K562 (cell line): ENCODE data around the gene TXNDC9. TPM values are rescaled to one million over a fixed set of nuclear protein-coding genes. Genes with fewer than 3 reads are reported as not detected.

Experiments
- EZH2 ChIP-seq: IDR thresholded peaks from 2 replicates; pipeline ENCODE4 v1.6.1; 2012; ENCODE audit warnings: low read depth, mild to moderate bottlenecking, inconsistent platforms, low read length, borderline replicate concordance
- FOXK2 ChIP-seq, 2 experiments: fragments of 450-650 bp; IDR thresholded peaks in 1 of 2; conservative IDR thresholded peaks in 1 of 2; 2 replicates each; pipeline ENCODE4 v1.6.1; 2016; ENCODE audit warnings: low read depth in 2 of 2, mild to moderate bottlenecking in 1 of 2
- GTF2E2 ChIP-seq: fragments of 200-800 bp; sonication (Bioruptor generic); IDR thresholded peaks from 2 replicates; pipeline ENCODE4 v1.6.1; 2016; ENCODE audit warnings: missing genetic modification characterization, missing compliant biosample characterization
- JUNB ChIP-seq: fragments of 450-650 bp; formaldehyde crosslinking; conservative IDR thresholded peaks from 2 replicates; pipeline ENCODE4 v1.4.0; 2020; ENCODE audit warnings: mild to moderate bottlenecking
- KDM2B ChIP-seq: fragments of 250-450 bp; sonication (Bioruptor Pico); IDR thresholded peaks from 2 replicates; pipeline ENCODE4 v1.8.0; 2021; ENCODE audit warnings: mild to moderate bottlenecking, moderate library complexity
- KLF1 ChIP-seq: fragments of 450-650 bp; IDR thresholded peaks from 2 replicates; pipeline ENCODE4 v1.6.1; 2016; ENCODE audit warnings: missing genetic modification characterization, missing compliant biosample characterization
- KLF13 ChIP-seq: fragments of 450-650 bp; IDR thresholded peaks from 2 replicates; pipeline ENCODE4 v1.6.1; 2016; ENCODE audit warnings: missing genetic modification characterization, low read depth, mild to moderate bottlenecking, missing compliant biosample characterization, moderate library complexity, borderline replicate concordance
- KLF6 ChIP-seq: fragments of 250-450 bp; sonication (Bioruptor Pico); IDR thresholded peaks from 2 replicates; pipeline ENCODE4 v1.4.0; 2020; ENCODE audit warnings: mild to moderate bottlenecking, moderate library complexity, borderline replicate concordance
- L3MBTL2 ChIP-seq: fragments of 450-650 bp; IDR thresholded peaks from 2 replicates; pipeline ENCODE4 v1.6.1; 2016; ENCODE audit warnings: mild to moderate bottlenecking, moderate library complexity
- NCOA6 ChIP-seq: fragments of 450-650 bp; IDR thresholded peaks from 2 replicates; pipeline ENCODE4 v1.6.1; 2017; ENCODE audit warnings: mild to moderate bottlenecking
- PURB ChIP-seq: sonication (generic); formaldehyde crosslinking; IDR thresholded peaks from 2 replicates; pipeline ENCODE4 v1.9.0; 2021; ENCODE audit warnings: low read depth, mild to moderate bottlenecking, missing genetic modification reagents
- RBM39 ChIP-seq: fragments of 200-400 bp; formaldehyde crosslinking; optimal IDR thresholded peaks from 2 replicates; pipeline ENCODE3; 2018; ENCODE audit warnings: low read depth, low read length
- SNIP1 ChIP-seq: fragments of 450-650 bp; IDR thresholded peaks from 2 replicates; pipeline ENCODE4 v1.7.1; 2017; ENCODE audit warnings: low read depth, mild to moderate bottlenecking
- SP2 ChIP-seq: IDR thresholded peaks from 2 replicates; pipeline ENCODE4 v1.6.1; 2011; ENCODE audit warnings: mild to moderate bottlenecking, low read depth, low read length, moderate library complexity; ENCODE audit not compliant: poor library complexity, severe bottlenecking; ENCODE audit errors: extremely low read depth
- SRF ChIP-seq, 2 experiments: fragments of 250-450, 450-650 bp in 1 of 2; sonication (Bioruptor Pico) in 1 of 2; sonication (generic) in 1 of 2; formaldehyde crosslinking; IDR thresholded peaks; 2 replicates each; pipeline versions ENCODE4 v1.5.0 to v1.5.1; 2020 to 2022; ENCODE audit warnings: mild to moderate bottlenecking in 1 of 2, missing genetic modification reagents in 1 of 2
- ZNF57 ChIP-seq: fragments of 450-650 bp; formaldehyde crosslinking; IDR thresholded peaks from 2 replicates; pipeline ENCODE4 v1.4.0; 2020; ENCODE audit warnings: mild to moderate bottlenecking, moderate library complexity
- polyA plus RNA-seq, 8 experiments: library from polyadenylated mRNA; depleted of rRNA in 4 of 8; stranded (reverse) in 5 of 8; unstranded in 3 of 8; fragments of >200 nt; fragmentation: Nextera tagmentation in 2 of 8; fragmentation: Illumina TruSeq in 1 of 8; extraction: Ambion mirVana in 2 of 8; extraction: Trizol in 1 of 8; gene quantifications; 2 replicates each; pipeline versions ENCODE4 v1.2.1 to v1.2.3, GENCODE V29; 2011 to 2014; ENCODE audit warnings: inconsistent platforms in 1 of 8, missing spikeins in 1 of 8
- total RNA-seq, 7 experiments: library from RNA; depleted of rRNA in 6 of 7; stranded (reverse); fragments of >200 nt in 6 of 7; fragmentation: Illumina TruSeq in 2 of 7; extraction: Trizol in 2 of 7; gene quantifications; 2 replicates each; pipeline versions ENCODE4 v1.2.1 to v1.2.3, GENCODE V29; 2011 to 2021; ENCODE audit warnings: low replicate concordance in 1 of 7
- TF ChIP-seq, protein P1 (sequence below): sonication (generic); formaldehyde crosslinking; IDR thresholded peaks from 2 replicates; pipeline ENCODE4 v1.8.0; 2022; ENCODE audit warnings: mild to moderate bottlenecking, missing genetic modification reagents
- TF ChIP-seq, protein P2 (sequence below): fragments of 250-450 bp; sonication (Bioruptor Pico); IDR thresholded peaks from 2 replicates; pipeline ENCODE4 v1.5.1; 2021; ENCODE audit warnings: mild to moderate bottlenecking
- TF ChIP-seq, protein P3 (sequence below), 2 experiments: IDR thresholded peaks; 2 replicates each; pipeline ENCODE4 v1.6.1; 2011; ENCODE audit warnings: borderline replicate concordance in 1 of 2, control low read depth in 1 of 2, low read depth in 1 of 2, low read length in 1 of 2, mild to moderate bottlenecking in 1 of 2, mixed read lengths in 1 of 2, moderate library complexity in 1 of 2; ENCODE audit not compliant: insufficient read depth in 1 of 2, insufficient read length in 1 of 2, poor library complexity in 1 of 2, severe bottlenecking in 1 of 2; ENCODE audit errors: extremely low read depth in 1 of 2

Gene TXNDC9
- total and polyA plus RNA-seq, 9 of the 15 experiments (the other 6 are each of a cell fraction or from before 2014, with no cell fraction given), result 37.5 to 211 (median 65.5) TPM

DNA sequence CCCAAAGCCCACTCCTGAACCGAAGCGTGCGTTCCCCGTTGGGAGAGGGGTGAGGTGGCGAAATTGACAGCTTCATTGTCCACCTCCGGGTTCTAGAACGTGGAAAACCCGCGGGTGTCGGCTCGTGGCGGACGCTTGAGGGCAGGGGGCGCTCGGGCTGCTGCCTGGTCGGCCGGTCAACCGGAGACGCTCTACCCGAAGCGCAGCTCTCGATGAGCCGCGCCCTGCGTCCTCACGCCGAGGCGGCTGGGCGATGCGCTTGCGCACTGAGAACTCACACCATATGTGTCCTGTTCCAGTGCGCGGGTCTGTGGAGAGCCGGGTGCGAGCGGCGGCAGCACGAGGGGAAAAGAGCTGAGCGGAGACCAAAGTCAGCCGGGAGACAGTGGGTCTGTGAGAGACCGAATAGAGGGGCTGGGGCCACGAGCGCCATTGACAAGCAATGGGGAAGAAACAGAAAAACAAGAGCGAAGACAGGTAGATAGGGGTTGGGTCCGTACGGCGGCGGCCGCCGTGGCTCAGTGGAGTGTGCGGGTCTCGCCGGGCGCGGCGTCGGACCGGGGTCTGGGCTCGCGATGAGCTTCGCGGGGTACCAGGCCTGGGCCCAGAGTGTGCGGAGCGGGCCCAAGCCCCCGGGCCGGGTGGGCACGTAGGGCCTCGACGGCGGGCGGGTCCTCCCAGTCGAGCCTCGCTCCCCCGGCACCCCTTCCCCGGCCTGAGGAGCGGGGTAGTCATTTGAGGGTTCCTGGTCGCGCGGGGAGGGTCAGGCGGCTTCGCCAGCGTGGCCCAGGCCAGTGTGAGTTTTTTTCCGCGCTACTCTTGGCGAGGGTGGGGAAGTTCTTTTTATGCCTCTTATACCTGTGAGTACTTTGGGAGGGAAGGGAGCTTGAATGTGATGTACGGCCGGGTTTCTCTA lies 1.2 kb upstream of the TXNDC9 start, which contains the start of gene EIF5B (continued):
- TF ChIP-seq, protein P1, sequence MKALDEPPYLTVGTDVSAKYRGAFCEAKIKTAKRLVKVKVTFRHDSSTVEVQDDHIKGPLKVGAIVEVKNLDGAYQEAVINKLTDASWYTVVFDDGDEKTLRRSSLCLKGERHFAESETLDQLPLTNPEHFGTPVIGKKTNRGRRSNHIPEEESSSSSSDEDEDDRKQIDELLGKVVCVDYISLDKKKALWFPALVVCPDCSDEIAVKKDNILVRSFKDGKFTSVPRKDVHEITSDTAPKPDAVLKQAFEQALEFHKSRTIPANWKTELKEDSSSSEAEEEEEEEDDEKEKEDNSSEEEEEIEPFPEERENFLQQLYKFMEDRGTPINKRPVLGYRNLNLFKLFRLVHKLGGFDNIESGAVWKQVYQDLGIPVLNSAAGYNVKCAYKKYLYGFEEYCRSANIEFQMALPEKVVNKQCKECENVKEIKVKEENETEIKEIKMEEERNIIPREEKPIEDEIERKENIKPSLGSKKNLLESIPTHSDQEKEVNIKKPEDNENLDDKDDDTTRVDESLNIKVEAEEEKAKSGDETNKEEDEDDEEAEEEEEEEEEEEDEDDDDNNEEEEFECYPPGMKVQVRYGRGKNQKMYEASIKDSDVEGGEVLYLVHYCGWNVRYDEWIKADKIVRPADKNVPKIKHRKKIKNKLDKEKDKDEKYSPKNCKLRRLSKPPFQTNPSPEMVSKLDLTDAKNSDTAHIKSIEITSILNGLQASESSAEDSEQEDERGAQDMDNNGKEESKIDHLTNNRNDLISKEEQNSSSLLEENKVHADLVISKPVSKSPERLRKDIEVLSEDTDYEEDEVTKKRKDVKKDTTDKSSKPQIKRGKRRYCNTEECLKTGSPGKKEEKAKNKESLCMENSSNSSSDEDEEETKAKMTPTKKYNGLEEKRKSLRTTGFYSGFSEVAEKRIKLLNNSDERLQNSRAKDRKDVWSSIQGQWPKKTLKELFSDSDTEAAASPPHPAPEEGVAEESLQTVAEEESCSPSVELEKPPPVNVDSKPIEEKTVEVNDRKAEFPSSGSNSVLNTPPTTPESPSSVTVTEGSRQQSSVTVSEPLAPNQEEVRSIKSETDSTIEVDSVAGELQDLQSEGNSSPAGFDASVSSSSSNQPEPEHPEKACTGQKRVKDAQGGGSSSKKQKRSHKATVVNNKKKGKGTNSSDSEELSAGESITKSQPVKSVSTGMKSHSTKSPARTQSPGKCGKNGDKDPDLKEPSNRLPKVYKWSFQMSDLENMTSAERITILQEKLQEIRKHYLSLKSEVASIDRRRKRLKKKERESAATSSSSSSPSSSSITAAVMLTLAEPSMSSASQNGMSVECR, result peak; percentile 11; the same call in 1 of the 2 replicates
- TF ChIP-seq ZNF57 (CRISPR knock-in tag) (no peak), SP2 (peak; percentile 91), JUNB (CRISPR knock-in tag) (no peak), FOXK2 (conservative IDR thresholded peaks at IDR 0.05 in 1 of 2, IDR thresholded peaks at IDR 0.05 in 1 of 2; ENCODE audit: low read depth in 2 of 2) (peak; percentile 21 to 54; a peak in 1 of 4 replicates), NCOA6 (peak; percentile 93), SRF (CRISPR knock-in tag; IDR thresholded peaks at IDR 0.05) (peak in 1 of 2 experiments; percentile 81; a peak in 2 of 4 replicates), KLF1 (tag) (no peak), KDM2B (CRISPR knock-in tag) (no peak), RBM39 (no peak), SNIP1 (peak; percentile 87), PURB (CRISPR knock-in tag) (no peak), GTF2E2 (tag) (no peak; the same call in 1 of the 2 replicates), EZH2 (no peak), KLF13 (no peak), KLF6 (CRISPR knock-in tag) (no peak), L3MBTL2 (peak; percentile 74)
- TF ChIP-seq, protein P2, sequence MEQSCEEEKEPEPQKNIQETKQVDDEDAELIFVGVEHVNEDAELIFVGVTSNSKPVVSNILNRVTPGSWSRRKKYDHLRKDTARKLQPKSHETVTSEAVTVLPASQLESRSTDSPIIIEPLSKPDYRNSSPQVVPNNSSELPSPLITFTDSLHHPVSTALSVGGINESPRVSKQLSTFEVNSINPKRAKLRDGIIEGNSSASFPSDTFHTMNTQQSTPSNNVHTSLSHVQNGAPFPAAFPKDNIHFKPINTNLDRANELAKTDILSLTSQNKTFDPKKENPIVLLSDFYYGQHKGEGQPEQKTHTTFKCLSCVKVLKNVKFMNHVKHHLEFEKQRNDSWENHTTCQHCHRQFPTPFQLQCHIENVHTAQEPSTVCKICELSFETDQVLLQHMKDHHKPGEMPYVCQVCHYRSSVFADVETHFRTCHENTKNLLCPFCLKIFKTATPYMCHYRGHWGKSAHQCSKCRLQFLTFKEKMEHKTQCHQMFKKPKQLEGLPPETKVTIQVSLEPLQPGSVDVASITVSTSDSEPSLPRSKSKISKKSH, result no peak
- TF ChIP-seq, protein P3, sequence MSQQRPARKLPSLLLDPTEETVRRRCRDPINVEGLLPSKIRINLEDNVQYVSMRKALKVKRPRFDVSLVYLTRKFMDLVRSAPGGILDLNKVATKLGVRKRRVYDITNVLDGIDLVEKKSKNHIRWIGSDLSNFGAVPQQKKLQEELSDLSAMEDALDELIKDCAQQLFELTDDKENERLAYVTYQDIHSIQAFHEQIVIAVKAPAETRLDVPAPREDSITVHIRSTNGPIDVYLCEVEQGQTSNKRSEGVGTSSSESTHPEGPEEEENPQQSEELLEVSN (IDR thresholded peaks at IDR 0.05; ENCODE audit: borderline replicate concordance in 1 of 2, extremely low read depth in 1 of 2, insufficient read depth in 1 of 2, insufficient read length in 1 of 2, low read depth in 1 of 2, low read length in 1 of 2, poor library complexity in 1 of 2, severe bottlenecking in 1 of 2), result peak; percentile 80 to 86
